Hepatocyte (in vitro differentiated cells): ENCODE measurements around the gene ADGRA3. TPM values are rescaled to one million over a fixed set of nuclear protein-coding genes. Genes with fewer than 3 reads are reported as not detected.
"Not testable (repeated sequence)": the region's sequence is repeated elsewhere in the genome, so short reads cannot be mapped to it uniquely, and the experiment has no call there.

Experiments used
- DNase-seq: peaks from one replicate; pipeline ENCODE4 v3.0.0-alpha.2; 2016; ENCODE audit warnings: low spot score
- H2AFZ ChIP-seq: fragments of 200-600 bp; sonication (generic); 2 replicates; pipeline ENCODE4 v1.6.0; 2016; ENCODE audit warnings: antibody characterized with exemption, mild to moderate bottlenecking
- H3K27ac ChIP-seq: fragments of 200-600 bp; sonication (generic); 2 replicates; pipeline ENCODE4 v1.5.1; 2016; ENCODE audit warnings: mild to moderate bottlenecking
- H3K27me3 ChIP-seq: fragments of 200-600 bp; sonication (generic); 2 replicates; pipeline ENCODE4 v1.6.1; 2016
- H3K36me3 ChIP-seq: fragments of 200-600 bp; sonication (generic); replicated peaks from 2 replicates; pipeline ENCODE4 v1.5.1; 2016; ENCODE audit warnings: low read depth; ENCODE audit not compliant: insufficient read depth
- H3K4me1 ChIP-seq: fragments of 200-600 bp; sonication (generic); 2 replicates; pipeline ENCODE4 v1.5.1; 2016; ENCODE audit warnings: mild to moderate bottlenecking, moderate library complexity; ENCODE audit not compliant: insufficient read depth
- H3K4me2 ChIP-seq: fragments of 200-600 bp; sonication (generic); 2 replicates; pipeline ENCODE4 v1.6.0; 2016
- H3K4me3 ChIP-seq: fragments of 200-600 bp; sonication (generic); 2 replicates; pipeline ENCODE4 v1.5.1; 2016; ENCODE audit warnings: mild to moderate bottlenecking
- H3K79me2 ChIP-seq: fragments of 200-600 bp; sonication (generic); 2 replicates; pipeline ENCODE4 v1.6.0; 2017; ENCODE audit warnings: mild to moderate bottlenecking
- H3K9me2 ChIP-seq: fragments of 200-600 bp; sonication (generic); replicated peaks from 2 replicates; pipeline ENCODE4 v1.6.0; 2017; ENCODE audit warnings: mild to moderate bottlenecking; ENCODE audit not compliant: insufficient read depth
- H3K9me3 ChIP-seq: fragments of 200-600 bp; sonication (generic); 2 replicates; pipeline ENCODE4 v1.5.1; 2016; ENCODE audit warnings: low read depth, mild to moderate bottlenecking
- H4K20me1 ChIP-seq: fragments of 200-600 bp; sonication (generic); 2 replicates; pipeline ENCODE4 v1.6.0; 2016; ENCODE audit warnings: mild to moderate bottlenecking; ENCODE audit not compliant: insufficient read depth, poor library complexity, severe bottlenecking
- CTCF ChIP-seq: fragments of 200-600 bp; sonication (generic); IDR thresholded peaks from 2 replicates; pipeline ENCODE4 v1.5.1; 2016; ENCODE audit warnings: antibody characterized with exemption, mild to moderate bottlenecking; ENCODE audit not compliant: poor library complexity
- EZH2 ChIP-seq: fragments of 200-600 bp; sonication (generic); IDR thresholded peaks from 2 replicates; pipeline ENCODE4 v1.6.1; 2016; ENCODE audit warnings: antibody characterized with exemption, mild to moderate bottlenecking, borderline replicate concordance
- EZH2phosphoT487 ChIP-seq: fragments of 200-600 bp; sonication (generic); IDR thresholded peaks from one replicate; pipeline ENCODE4 v1.6.1; 2018; ENCODE audit warnings: antibody characterized with exemption, mild to moderate bottlenecking, low read depth, moderate library complexity; ENCODE audit not compliant: unreplicated experiment, severe bottlenecking
- WGBS: methylation state at CpG from one replicate; pipeline ENCODE4 v1.1.6; 2016; ENCODE audit warnings: low lambda C conversion rate; ENCODE audit errors: missing lambda C conversion rate; 5-methylcytosine and 5-hydroxymethylcytosine counted together
- polyA plus RNA-seq: library from polyadenylated mRNA; unstranded; fragments of >200 nt; fragmentation: Nextera tagmentation; extraction: Ambion mirVana; gene quantifications from 2 replicates; pipeline ENCODE4 v1.2.1, GENCODE V29; 2016
- total RNA-seq: library from RNA; depleted of rRNA; stranded (reverse); fragments of >200 nt; gene quantifications from 2 replicates; pipeline ENCODE4 v1.2.3, GENCODE V29; 2014

The ADGRA3 gene
- total and polyA plus RNA-seq, 2 experiments from 2014 or later = 21.2 to 61.6 TPM

- Histone ChIP-seq H3K9me3 (no peaks in the 10 kb centered on the region), H3K36me3 (no peaks in the 10 kb centered on the region), H3K27me3 (no peaks in the 10 kb centered on the region), H3K9me2 (no peaks in the 10 kb centered on the region), H3K4me2 (peak overlapping the region; percentile 63), H4K20me1 (peaks cover 4% of the 10 kb centered on the region), H3K79me2 (peaks cover 80% of the 10 kb centered on the region), H2AFZ (no peak overlapping the region), H3K27ac (peak overlapping the region; percentile 45), H3K4me3 (no peak overlapping the region), H3K4me1 (peaks cover 8% of the 10 kb centered on the region)
- 79% methylated on average over 6 of the region's 6 CpGs for WGBS
- TF ChIP-seq EZH2 = no peak
- DNase-seq = no peak
Observed at GRCh38 chr4:22477813-22478182, 38.1 kb downstream of the ADGRA3 start.

- H3K9me3 ChIP-seq = no peaks in the 10 kb centered on the region
- peak overlapping the region; percentile 45 for H3K27ac ChIP-seq
- no peaks in the 10 kb centered on the region for H3K9me2 ChIP-seq
- H3K79me2 ChIP-seq = peaks cover 80% of the 10 kb centered on the region
- no peak overlapping the region for H3K4me3 ChIP-seq
- peaks cover 8% of the 10 kb centered on the region for H3K4me1 ChIP-seq
- H3K27me3 ChIP-seq = no peaks in the 10 kb centered on the region
- H2AFZ ChIP-seq = no peak overlapping the region
- TF ChIP-seq EZH2 (no peak), EZH2phosphoT487 (no peak), CTCF (no peak)
- DNase-seq = no peak
- H4K20me1 ChIP-seq = no peaks in the 10 kb centered on the region
- peak overlapping the region; percentile 63 for H3K4me2 ChIP-seq
- WGBS = 48% methylated on average over 8 of the region's 8 CpGs
- H3K36me3 ChIP-seq = no peaks in the 10 kb centered on the region
Observed at GRCh38 chr4:22477136-22477812, 38.6 kb downstream of the ADGRA3 start.

GRCh38 chr4:22476011-22476410, 39.9 kb downstream of the ADGRA3 start:
- no peaks in the 10 kb centered on the region for H3K36me3 ChIP-seq
- no peaks in the 10 kb centered on the region for H3K27me3 ChIP-seq
- H4K20me1 ChIP-seq = no peaks in the 10 kb centered on the region
- no peak for DNase-seq
- no peaks in the 10 kb centered on the region for H3K9me2 ChIP-seq
- H3K79me2 ChIP-seq = peaks cover 72% of the 10 kb centered on the region
- no peak overlapping the region for H3K27ac ChIP-seq
- no peak overlapping the region for H2AFZ ChIP-seq
- WGBS = 88% methylated on average over 7 of the region's 7 CpGs
- H3K4me2 ChIP-seq = no peak overlapping the region
- H3K4me1 ChIP-seq = peaks cover 17% of the 10 kb centered on the region
- H3K4me3 ChIP-seq = no peak overlapping the region
- TF ChIP-seq EZH2phosphoT487 (no peak), EZH2 (no peak), CTCF (no peak)
- no peaks in the 10 kb centered on the region for H3K9me3 ChIP-seq

GRCh38 chr4:22475311-22475646, 40.6 kb downstream of the ADGRA3 start:
- not testable (repeated sequence) for H2AFZ ChIP-seq, H4K20me1 ChIP-seq, H3K27me3 ChIP-seq, H3K36me3 ChIP-seq, H3K4me3 ChIP-seq, H3K9me2 ChIP-seq, DNase-seq, H3K9me3 ChIP-seq, H3K4me2 ChIP-seq
- H3K4me1 ChIP-seq = peaks cover 17% of the 10 kb centered on the region
- H3K27ac ChIP-seq = peak overlapping the region; percentile 35
- H3K79me2 ChIP-seq = peaks cover 68% of the 10 kb centered on the region
- WGBS = 92% methylated on average over 16 of the region's 16 CpGs
